A673 (cell line): ENCODE data around the gene SRPRA. TPM values are rescaled to one million over a fixed set of nuclear protein-coding genes. Genes with fewer than 3 reads are reported as not detected.

Experiments used
- BruUV-seq: library from RNA; stranded (reverse); fragments of 400-500 nt; replicated peaks from 2 replicates; lab custom pipeline; 2021; lab: Mats Ljungman, UMichigan
- CTCF ChIA-PET: fragments of 300-600 bp; sonication (Branson Sonifier 250); formaldehyde crosslinking; loops from one replicate; lab custom pipeline; 2022; ENCODE audit warnings: antibody characterized with exemption; lab: Charles Lee
- POLR2A ChIA-PET: fragments of 300-600 bp; sonication (Branson Sonifier 250); formaldehyde crosslinking; loops from one replicate; lab custom pipeline; 2022; ENCODE audit warnings: antibody characterized with exemption; ENCODE audit not compliant: low non-redundant PET; lab: Charles Lee
- DNase-seq: peaks from one replicate; pipeline ENCODE4 v3.0.0-alpha.2; 2015; ENCODE audit warnings: low spot score
- H3K27ac ChIP-seq: fragments of 200-600 bp; sonication (generic); 2 replicates; pipeline ENCODE4 v1.5.1; 2016; ENCODE audit warnings: mixed run types, low read depth, mild to moderate bottlenecking, mixed read lengths, antibody characterized with exemption, low read length; ENCODE audit not compliant: poor library complexity, severe bottlenecking
- H3K27me3 ChIP-seq: fragments of 200-600 bp; sonication (generic); replicated peaks from 2 replicates; pipeline ENCODE4 v1.6.1; 2017; ENCODE audit warnings: mixed run types, low read depth, mild to moderate bottlenecking, mixed read lengths, antibody characterized with exemption, low read length; ENCODE audit not compliant: insufficient read depth, poor library complexity
- H3K36me3 ChIP-seq: fragments of 200-600 bp; sonication (generic); 2 replicates; pipeline ENCODE4 v1.6.1; 2016; ENCODE audit warnings: mixed run types, mild to moderate bottlenecking, mixed read lengths, antibody characterized with exemption, low read length; ENCODE audit not compliant: insufficient read depth, poor library complexity, severe bottlenecking
- H3K4me1 ChIP-seq: fragments of 200-600 bp; sonication (generic); 2 replicates; pipeline ENCODE4 v1.6.1; 2017; ENCODE audit warnings: mixed run types, mild to moderate bottlenecking, mixed read lengths, antibody characterized with exemption, low read length; ENCODE audit not compliant: insufficient read depth, poor library complexity, severe bottlenecking
- H3K4me3 ChIP-seq: fragments of 200-600 bp; sonication (generic); 2 replicates; pipeline ENCODE4 v1.5.1; 2016; ENCODE audit warnings: low read depth, mixed run types, mild to moderate bottlenecking, mixed read lengths, low read length; ENCODE audit not compliant: poor library complexity, severe bottlenecking
- H3K9me3 ChIP-seq: fragments of 200-600 bp; sonication (generic); 2 replicates; pipeline ENCODE4 v1.6.1; 2016; ENCODE audit warnings: mixed run types, low read depth, mild to moderate bottlenecking, mixed read lengths, antibody characterized with exemption, low read length; ENCODE audit not compliant: poor library complexity, severe bottlenecking
- CTCF ChIP-seq: fragments of 300-800, 200-600 bp; sonication (generic); conservative IDR thresholded peaks from 2 replicates; pipeline ENCODE4 v1.5.1; 2017; ENCODE audit warnings: low read depth, mild to moderate bottlenecking, antibody characterized with exemption, low read length, moderate library complexity, mixed read lengths
- EZH2 ChIP-seq: fragments of 200-600 bp; sonication (generic); IDR thresholded peaks from 2 replicates; pipeline ENCODE4 v1.6.1; 2017; ENCODE audit warnings: borderline replicate concordance, low read depth, mild to moderate bottlenecking, mixed read lengths, antibody characterized with exemption, low read length; ENCODE audit not compliant: poor library complexity, severe bottlenecking
- intact Hi-C: fragments of 100-400 bp; cut with micrococcal nuclease; formaldehyde crosslinking; loops from one replicate; pipeline ENCODE4 v1.10.0; 2022; ENCODE audit not compliant: unreplicated experiment
- total RNA-seq: library from RNA; stranded (reverse); gene quantifications from 2 replicates; pipeline ENCODE4 v1.2.3, GENCODE V29; 2021

Gene SRPRA
- total RNA-seq, 1 experiment from 2014 or later, result 136 TPM

DNA sequence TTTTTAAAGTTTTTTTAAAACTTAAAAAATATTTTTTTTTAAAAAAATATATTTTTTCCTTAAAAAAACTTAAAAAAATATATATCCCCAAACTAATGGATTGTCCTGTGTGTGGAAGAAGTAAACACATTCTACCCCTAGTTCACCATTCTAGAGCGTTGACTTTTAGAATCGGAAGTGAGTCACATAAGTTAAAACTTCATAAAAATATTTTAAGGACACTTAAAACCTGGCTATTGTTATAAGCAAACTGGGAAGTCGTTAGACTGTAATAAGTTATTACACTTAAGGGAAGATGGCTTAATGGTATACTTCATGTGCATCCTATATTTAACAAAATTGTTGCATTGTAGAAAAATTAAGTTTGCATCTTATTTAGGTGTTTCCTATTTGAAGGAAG, 36.0 kb downstream of the SRPRA start:
- Histone ChIP-seq H3K36me3 (no peaks in the 10 kb centered on the region), H3K27me3 (no peaks in the 10 kb centered on the region), H3K4me1 (peaks cover 29% of the 10 kb centered on the region), H3K27ac (no peak overlapping the region), H3K9me3 (no peaks in the 10 kb centered on the region), H3K4me3 (no peak overlapping the region)
- DNase-seq, result no peak
- CTCF ChIA-PET, result no interaction called here
- TF ChIP-seq CTCF, result no peak
- no peak for TF ChIP-seq EZH2
- no TSS peak for BruUV-seq
- POLR2A ChIA-PET, result interaction anchor here (0.8 kb wide), 1 partner anchor 63 kb away, joined by 4 read pairs; no protein-coding TSS in a partner anchor
- intact Hi-C loops, result no loop called here

- ChIA-PET CTCF (no interaction called here), POLR2A (interaction anchor here (0.8 kb wide), 1 partner anchor 64 kb away, joined by 4 read pairs; no protein-coding TSS in a partner anchor)
- Histone ChIP-seq H3K36me3 (no peaks in the 10 kb centered on the region), H3K4me1 (peaks cover 29% of the 10 kb centered on the region), H3K27ac (peak overlapping the region; percentile 31), H3K27me3 (no peaks in the 10 kb centered on the region), H3K9me3 (no peaks in the 10 kb centered on the region), H3K4me3 (no peak overlapping the region)
- no TSS peak for BruUV-seq
- intact Hi-C loops, result no loop called here
- DNase-seq, result peak; percentile 80
- TF ChIP-seq CTCF, result no peak
- TF ChIP-seq EZH2, result no peak
Measured at GRCh38 chr11:126231725-126232459, 36.8 kb downstream of the SRPRA start.

DNA sequence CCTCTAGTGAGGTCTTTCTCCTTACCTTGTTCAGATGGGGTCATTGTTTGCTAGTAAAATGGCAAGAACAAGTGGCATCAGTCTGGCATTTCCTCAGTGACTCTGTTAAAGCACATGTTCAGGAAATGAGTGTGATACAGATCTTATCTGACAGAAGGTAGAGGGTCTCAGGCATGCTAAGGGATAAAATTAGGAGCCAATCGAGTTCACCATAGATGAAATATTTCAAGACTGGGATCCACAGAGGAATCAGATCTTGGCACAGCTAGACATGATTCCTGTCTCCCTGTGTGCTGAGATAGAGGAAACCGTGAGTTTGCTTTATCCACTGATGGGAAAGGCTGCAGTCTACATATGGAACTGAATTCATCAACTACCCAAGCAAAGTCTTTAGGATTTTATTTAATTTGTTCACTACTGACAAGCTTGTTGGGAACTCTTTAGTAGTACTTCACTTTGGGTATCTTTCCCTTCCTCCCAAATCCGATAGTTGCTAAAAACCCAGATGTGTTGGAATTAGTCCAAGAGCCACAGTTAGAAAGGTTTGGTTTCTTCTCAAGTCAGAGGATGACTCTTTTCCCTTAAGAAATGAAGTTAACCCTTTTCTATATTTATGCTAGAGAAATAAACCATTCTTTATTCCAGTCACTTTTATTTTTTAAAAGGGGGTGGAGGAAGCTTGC, 38.7 kb downstream of the SRPRA start:
- ChIA-PET CTCF (no interaction called here), POLR2A (interaction anchor here (0.6 kb wide), 1 partner anchor 10 kb away, joined by 3 read pairs; no protein-coding TSS in a partner anchor)
- intact Hi-C loops, result no loop called here
- Histone ChIP-seq H3K4me3 (no peak overlapping the region), H3K36me3 (no peaks in the 10 kb centered on the region), H3K9me3 (no peaks in the 10 kb centered on the region), H3K27ac (no peak overlapping the region), H3K27me3 (no peaks in the 10 kb centered on the region), H3K4me1 (peaks cover 29% of the 10 kb centered on the region)
- DNase-seq, result no peak
- no peak for TF ChIP-seq EZH2
- TF ChIP-seq CTCF, result no peak
- BruUV-seq, result TSS peak; percentile 14
